Stimulated activated CD4-positive, alpha-beta T cell treated with anti-CD3 and anti-CD28 coated beads, Interleukin-4, amount 100 ng/mL, for 4 hours (primary cell): ENCODE data around the gene RIPOR2.
"Not testable (repeated sequence)": the region's sequence is repeated elsewhere in the genome, so short reads cannot be mapped to it uniquely, and the experiment has no call there.

Experiments used
- DNase-seq, 2 experiments: peaks; one replicate each; pipeline ENCODE4 v3.0.0-alpha.2; 2020

RIPOR2 gene

GRCh38 chr6:24757611-24758010 is 178.1 kb downstream of the RIPOR2 start:
- DNase-seq: no peak

- DNase-seq: no peak
Measured at GRCh38 chr6:24755279-24755678, 180.5 kb downstream of the RIPOR2 start.

- DNase-seq: not testable (repeated sequence)
Measured at GRCh38 chr6:24754378-24754777, 181.4 kb downstream of the RIPOR2 start.
